NCI-H510A treated with DMSO at 0.1 percent for 48 hours (cell line): ENCODE measurements around the gene SPATA24.
"Not testable (repeated sequence)": the region's sequence is repeated elsewhere in the genome, so short reads cannot be mapped to it uniquely, and the experiment has no call there.

Experiments
- DNase-seq: peaks from one replicate; lab custom pipeline; 2025; lab: John Stamatoyannopoulos, UW

SPATA24 gene

GRCh38 chr5:139416651-139417050 is 12.8 kb upstream of the SPATA24 start:
- DNase-seq, result no peak

DNA sequence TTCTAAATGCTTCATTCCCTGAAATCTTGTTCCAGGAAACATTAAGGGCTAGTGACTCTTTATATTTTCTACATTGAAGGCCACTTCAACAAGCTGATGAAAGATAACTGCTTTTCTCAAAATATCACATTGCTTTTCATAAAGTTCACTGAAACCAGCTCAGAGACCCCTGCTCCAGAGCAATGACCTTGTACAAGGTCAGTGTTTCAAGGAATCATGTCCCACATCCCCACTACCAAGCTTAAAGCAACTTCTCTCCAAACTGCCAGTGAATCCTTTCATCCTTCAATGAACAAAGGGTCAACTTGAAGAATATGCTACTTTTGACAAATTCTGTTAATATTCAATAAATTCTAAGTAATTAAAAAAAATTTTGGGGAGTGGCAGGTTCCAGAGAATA is 12.0 kb upstream of the SPATA24 start:
- DNase-seq, result no peak

GRCh38 chr5:139415221-139415861 is 11.5 kb upstream of the SPATA24 start:
- DNase-seq, result no peak

- no peak for DNase-seq
Observed at GRCh38 chr5:139414581-139415130, 10.8 kb upstream of the SPATA24 start.

DNA sequence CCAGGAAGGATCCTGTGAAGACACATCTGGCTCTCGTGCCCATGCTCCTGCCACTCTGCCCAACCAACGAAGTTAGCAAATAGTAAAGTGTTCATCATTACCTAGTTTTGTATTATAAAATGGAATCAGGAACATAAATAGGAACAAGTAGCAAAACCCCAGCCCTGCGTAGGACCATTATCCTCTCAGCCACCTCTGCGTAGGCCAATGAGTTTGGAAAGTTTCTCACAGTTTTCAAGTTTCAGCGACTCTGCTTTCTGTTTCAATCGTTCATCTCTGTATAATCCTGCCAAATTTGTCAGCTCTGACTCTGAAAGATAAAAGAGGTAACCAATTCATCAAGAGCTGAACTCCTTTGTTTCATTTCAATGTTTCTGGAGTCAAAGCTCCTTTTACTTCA is 10.1 kb upstream of the SPATA24 start:
- no peak for DNase-seq

- no peak for DNase-seq
Observed at GRCh38 chr5:139413153-139413552, 9.3 kb upstream of the SPATA24 start.

DNA sequence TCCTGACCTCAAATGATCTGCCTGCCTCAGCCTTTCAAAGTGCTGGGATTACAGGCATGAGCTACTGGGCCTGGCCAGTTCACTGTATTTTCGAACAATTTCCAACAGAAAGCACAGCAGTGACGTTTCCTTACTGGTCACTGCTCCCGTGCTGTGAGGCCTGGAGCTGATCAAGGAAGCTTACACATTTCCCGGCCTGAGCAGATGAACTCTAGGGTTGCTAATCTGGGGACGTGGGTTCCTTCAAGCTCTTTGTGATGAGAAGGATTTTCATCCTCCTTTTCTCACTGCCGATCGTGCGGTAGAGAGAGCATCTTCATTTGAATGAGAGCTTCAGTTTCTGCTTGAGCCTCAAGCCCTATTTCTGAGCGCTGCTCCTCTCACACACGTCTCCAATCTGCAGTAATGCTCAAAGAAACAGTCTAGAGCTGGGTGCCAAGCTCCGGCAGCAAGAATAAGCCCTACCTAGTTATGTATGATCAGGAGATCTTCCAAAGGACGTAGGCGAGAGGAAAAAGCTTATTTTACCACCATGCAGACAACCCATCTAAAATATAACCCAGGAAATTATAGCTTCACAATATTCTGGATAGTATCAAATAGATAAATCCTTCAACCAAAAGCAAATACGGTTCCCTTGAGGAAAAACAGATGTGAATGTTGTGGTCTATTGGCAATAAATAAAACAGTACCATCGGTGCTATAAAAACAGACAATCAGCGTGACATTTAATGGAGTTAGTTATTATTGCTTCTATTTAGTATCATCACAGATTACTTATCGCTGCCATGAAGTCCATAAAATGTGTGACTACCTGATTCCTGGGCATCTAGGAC is 7.3 kb upstream of the SPATA24 start:
- no peak for DNase-seq

GRCh38 chr5:139410121-139410992 is 6.5 kb upstream of the SPATA24 start:
- DNase-seq, result no peak

GRCh38 chr5:139409116-139409515 is 5.2 kb upstream of the SPATA24 start:
- not testable (repeated sequence) for DNase-seq

DNA sequence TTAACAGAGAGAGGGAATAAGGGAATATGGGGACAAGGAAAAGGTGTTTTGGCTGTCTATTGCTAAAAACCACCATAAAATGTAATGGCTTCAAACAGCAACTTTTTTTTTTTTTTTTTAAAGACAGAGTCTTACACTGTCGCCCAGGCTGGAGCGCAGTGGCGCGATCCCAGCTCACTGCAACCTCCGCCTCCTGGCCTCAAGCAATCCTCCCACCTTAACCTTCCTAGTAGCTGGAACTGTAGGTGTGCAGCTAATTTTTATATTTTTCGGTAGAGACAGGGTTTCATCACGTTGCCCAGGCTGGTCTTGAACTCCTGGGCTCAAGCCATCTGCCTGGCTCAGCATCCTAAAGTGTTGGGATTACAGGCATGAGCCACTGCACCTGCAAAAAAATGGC is 4.3 kb upstream of the SPATA24 start:
- no peak for DNase-seq

GRCh38 chr5:139407517-139407916 is 3.6 kb upstream of the SPATA24 start:
- DNase-seq, result no peak

DNA sequence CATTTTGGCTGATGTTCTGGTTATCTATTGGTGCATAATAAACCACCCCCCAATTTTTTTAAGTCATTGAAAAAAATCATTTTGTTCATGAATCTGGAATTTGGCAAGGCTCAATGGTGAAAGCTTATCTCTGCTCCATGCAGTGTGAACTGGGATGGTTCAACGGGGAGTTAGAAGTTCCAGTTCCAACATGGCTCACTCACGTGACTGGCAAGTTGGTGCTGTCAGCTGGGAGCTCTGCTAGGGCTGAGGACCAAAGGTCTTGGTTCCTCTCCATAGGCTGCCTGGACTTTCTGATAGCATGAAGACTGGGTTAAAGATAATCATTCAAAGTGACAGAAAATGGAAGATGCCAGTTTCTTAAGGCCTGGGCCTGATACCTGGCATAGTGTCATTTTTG is 3.1 kb upstream of the SPATA24 start:
- DNase-seq, result no peak

DNA sequence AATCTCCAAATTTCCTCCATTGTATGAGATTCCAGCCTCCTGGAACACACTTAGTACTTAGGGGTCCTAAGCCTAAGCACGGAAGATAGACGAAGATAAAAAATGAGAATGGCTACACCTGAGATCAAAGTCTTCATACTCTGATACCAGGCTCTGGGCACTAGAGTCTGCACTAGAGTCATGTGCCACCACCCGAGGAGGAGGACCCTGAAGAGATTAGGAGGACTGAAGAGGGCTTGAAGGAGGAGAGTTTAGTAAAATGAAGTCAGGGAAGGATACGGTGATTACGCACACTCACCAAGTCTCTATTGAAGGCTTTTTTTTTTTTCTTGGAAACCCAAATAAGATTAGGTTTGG is 573 bp upstream of the SPATA24 start:
- no peak for DNase-seq

- DNase-seq, result no peak
Observed at GRCh38 chr5:139403418-139403786, 487 bp downstream of the SPATA24 start.

- DNase-seq, result no peak
Observed at GRCh38 chr5:139402561-139403158, 1.2 kb downstream of the SPATA24 start.

GRCh38 chr5:139401546-139401945 is 2.3 kb downstream of the SPATA24 start:
- DNase-seq, result no peak

DNA sequence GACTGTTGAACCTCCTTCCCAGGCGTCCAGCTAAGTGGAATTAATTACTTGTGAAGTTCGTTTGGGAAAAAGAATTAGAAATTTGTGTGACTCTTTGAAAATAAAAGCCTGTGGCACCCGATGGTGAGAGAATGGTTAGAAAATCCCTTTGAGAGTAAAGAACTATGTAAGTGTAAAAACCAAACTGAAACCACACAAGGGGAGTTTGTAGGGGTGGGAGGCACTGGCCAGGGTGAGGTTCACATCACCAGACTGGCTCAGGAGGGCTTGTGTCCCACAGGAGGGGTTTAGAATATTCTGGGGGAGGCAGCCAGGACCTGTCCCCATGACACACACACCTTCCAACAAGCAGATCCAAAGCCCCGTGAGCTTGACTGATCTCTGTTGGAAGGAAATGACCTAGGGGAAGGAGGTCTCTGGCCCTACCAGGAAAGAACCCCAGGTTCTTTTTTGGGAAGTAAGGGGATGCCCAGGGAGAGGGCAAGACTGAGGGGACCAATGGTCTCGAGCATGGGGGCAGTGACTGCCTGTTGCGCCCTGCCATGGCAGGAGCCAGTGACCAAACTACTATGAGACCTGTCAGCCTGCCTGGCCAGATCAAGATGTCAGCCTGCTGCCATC is 4.3 kb downstream of the SPATA24 start:
- DNase-seq, result no peak

DNA sequence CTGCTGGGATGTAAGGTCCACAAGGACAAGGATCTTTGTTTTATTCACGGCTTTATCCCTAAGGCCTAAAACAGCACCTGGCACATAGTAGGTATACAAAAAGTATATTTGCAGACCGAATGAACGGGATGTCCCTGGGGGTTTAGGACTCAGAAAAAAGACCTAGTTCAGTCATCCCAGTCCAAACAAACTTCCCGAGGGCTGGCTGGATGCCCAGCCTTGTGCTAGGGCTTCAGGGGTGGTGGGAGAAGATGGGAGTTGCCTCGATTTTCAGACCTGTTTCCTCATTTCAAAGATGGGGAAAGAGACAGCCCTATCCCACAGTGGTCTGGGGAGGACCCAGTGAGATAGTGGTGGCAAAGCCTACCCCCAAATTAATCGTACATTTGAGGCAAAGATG is 6.0 kb downstream of the SPATA24 start:
- DNase-seq, result no peak

- no peak for DNase-seq
Observed at GRCh38 chr5:139396691-139397090, 7.2 kb downstream of the SPATA24 start.

GRCh38 chr5:139395844-139396640 is 7.8 kb downstream of the SPATA24 start:
- DNase-seq, result no peak
